WTC11 (cell line): Measurements from ENCODE around the gene GPR158. TPM values are rescaled to one million over a fixed set of nuclear protein-coding genes. Genes with fewer than 3 reads are reported as not detected.

Experiments used
- ATAC-seq: fragments of 200-7000 bp; cut with Tn5 transposase; 2 replicates; pipeline ENCODE4 v1.10.0; 2021; ENCODE audit warnings: mild to moderate bottlenecking, moderate library complexity
- CTCF ChIA-PET: fragments of 300-600 bp; sonication (Branson Sonifier 250); formaldehyde crosslinking; loops from one replicate; lab custom pipeline; 2021; ENCODE audit warnings: antibody characterized with exemption; lab: Charles Lee
- POLR2A ChIA-PET: fragments of 350-600 bp; sonication (Branson Sonifier 250); formaldehyde crosslinking; loops from one replicate; lab custom pipeline; 2021; ENCODE audit warnings: antibody characterized with exemption; lab: Charles Lee
- DNase-seq: peaks from one replicate; pipeline ENCODE4 v3.0.0; 2021; ENCODE audit warnings: low spot score
- H3K27ac Mint-ChIP-seq: 2 replicates; pipeline ENCODE4 v1.8.0; 2021; ENCODE audit warnings: mixed read lengths
- H3K27me3 Mint-ChIP-seq: 2 replicates; pipeline ENCODE4 v1.8.0; 2021; ENCODE audit warnings: low read depth, mild to moderate bottlenecking, moderate library complexity, mixed read lengths
- H3K36me3 Mint-ChIP-seq: 2 replicates; pipeline ENCODE4 v1.8.0; 2021; ENCODE audit warnings: mixed read lengths
- H3K4me1 Mint-ChIP-seq: 2 replicates; pipeline ENCODE4 v1.8.0; 2022; ENCODE audit warnings: mixed read lengths
- H3K4me3 Mint-ChIP-seq: 2 replicates; pipeline ENCODE4 v1.8.0; 2021; ENCODE audit warnings: mild to moderate bottlenecking, moderate library complexity, mixed read lengths
- H3K9me3 Mint-ChIP-seq: 2 replicates; pipeline ENCODE4 v1.8.0; 2021; ENCODE audit warnings: mixed read lengths
- ATF1 ChIP-seq: sonication (generic); formaldehyde crosslinking; IDR thresholded peaks from 2 replicates; pipeline ENCODE4 v1.8.1; 2023; ENCODE audit warnings: mild to moderate bottlenecking, moderate library complexity, missing genetic modification reagents
- CREM ChIP-seq: sonication (generic); formaldehyde crosslinking; IDR thresholded peaks from 2 replicates; pipeline ENCODE4 v1.8.1; 2022; ENCODE audit warnings: mild to moderate bottlenecking, missing genetic modification reagents, moderate library complexity
- FOXJ3 ChIP-seq: sonication (generic); formaldehyde crosslinking; IDR thresholded peaks from 2 replicates; pipeline ENCODE4 v1.9.0; 2021; ENCODE audit warnings: missing genetic modification reagents, mild to moderate bottlenecking, borderline replicate concordance
- FOXK1 ChIP-seq: sonication (generic); formaldehyde crosslinking; IDR thresholded peaks from 2 replicates; pipeline ENCODE4 v1.8.0; 2022; ENCODE audit warnings: mild to moderate bottlenecking, moderate library complexity, missing genetic modification reagents
- GTF2I ChIP-seq: fragments of 250-450 bp; sonication (Bioruptor Pico); conservative IDR thresholded peaks from 2 replicates; pipeline ENCODE4 v1.4.0; 2021; ENCODE audit warnings: mild to moderate bottlenecking
- HMGA2 ChIP-seq: fragments of 250-450 bp; sonication (Bioruptor Pico); IDR thresholded peaks from 2 replicates; pipeline ENCODE4 v1.4.0; 2021; ENCODE audit warnings: mild to moderate bottlenecking, moderate library complexity
- MXD4 ChIP-seq: fragments of 250-450 bp; sonication (Bioruptor Pico); IDR thresholded peaks from 2 replicates; pipeline ENCODE4 v1.8.0; 2021; ENCODE audit warnings: mild to moderate bottlenecking, moderate library complexity, borderline replicate concordance
- MYBL2 ChIP-seq: sonication (generic); formaldehyde crosslinking; IDR thresholded peaks from 2 replicates; pipeline ENCODE4 v1.8.1; 2023; ENCODE audit warnings: mild to moderate bottlenecking, moderate library complexity, missing genetic modification reagents
- NFE2L1 ChIP-seq: sonication (generic); formaldehyde crosslinking; IDR thresholded peaks from 2 replicates; pipeline ENCODE4 v1.8.1; 2023; ENCODE audit warnings: missing genetic modification reagents
- NFYB ChIP-seq: sonication (generic); formaldehyde crosslinking; conservative IDR thresholded peaks from 2 replicates; pipeline ENCODE4 v1.8.0; 2022; ENCODE audit warnings: low read depth, missing genetic modification reagents
- NR1H2 ChIP-seq: sonication (generic); formaldehyde crosslinking; IDR thresholded peaks from 2 replicates; pipeline ENCODE4 v1.9.0; 2021; ENCODE audit warnings: mild to moderate bottlenecking, moderate library complexity, missing genetic modification reagents
- NR3C1 ChIP-seq: sonication (generic); formaldehyde crosslinking; conservative IDR thresholded peaks from 2 replicates; pipeline ENCODE4 v1.8.1; 2023; ENCODE audit warnings: low read depth, mild to moderate bottlenecking, missing genetic modification reagents
- PRRX2 ChIP-seq: fragments of 250-450 bp; sonication (Bioruptor Pico); IDR thresholded peaks from 2 replicates; pipeline ENCODE4 v1.8.0; 2021; ENCODE audit warnings: mild to moderate bottlenecking
- SP1 ChIP-seq: sonication (generic); formaldehyde crosslinking; conservative IDR thresholded peaks from 2 replicates; pipeline ENCODE4 v1.8.1; 2022; ENCODE audit warnings: missing genetic modification reagents
- TCF7 ChIP-seq: sonication (generic); formaldehyde crosslinking; IDR thresholded peaks from 2 replicates; pipeline ENCODE4 v1.8.0; 2022; ENCODE audit warnings: mild to moderate bottlenecking, low read depth, missing genetic modification reagents, moderate library complexity
- ZNF121 ChIP-seq: sonication (generic); formaldehyde crosslinking; IDR thresholded peaks from 2 replicates; pipeline ENCODE4 v1.8.0; 2023; ENCODE audit warnings: missing genetic modification reagents
- ZNF232 ChIP-seq: sonication (generic); formaldehyde crosslinking; IDR thresholded peaks from 2 replicates; pipeline ENCODE4 v1.8.0; 2022; ENCODE audit warnings: mild to moderate bottlenecking, missing genetic modification reagents
- ZNF317 ChIP-seq: sonication (generic); formaldehyde crosslinking; IDR thresholded peaks from 2 replicates; pipeline ENCODE4 v1.8.1; 2023; ENCODE audit warnings: low read depth, mild to moderate bottlenecking, moderate library complexity, missing genetic modification reagents, borderline replicate concordance
- ZNF671 ChIP-seq: fragments of 250-450 bp; sonication (Bioruptor Pico); IDR thresholded peaks from 2 replicates; pipeline ENCODE4 v1.8.0; 2021; ENCODE audit warnings: mild to moderate bottlenecking
- total RNA-seq: library from RNA; stranded (reverse); gene quantifications from 3 replicates; pipeline ENCODE4 v1.2.3, GENCODE V29; 2021
- TF ChIP-seq, protein P1 (sequence below): fragments of 250-450 bp; sonication (Bioruptor Pico); conservative IDR thresholded peaks from 2 replicates; pipeline ENCODE4 v1.9.0; 2021; ENCODE audit warnings: mild to moderate bottlenecking
- TF ChIP-seq, protein P2 (sequence below): sonication (generic); formaldehyde crosslinking; IDR thresholded peaks from 2 replicates; pipeline ENCODE4 v1.8.0; 2022; ENCODE audit warnings: mild to moderate bottlenecking, missing genetic modification reagents
- TF ChIP-seq, protein P3 (sequence below): fragments of 250-450 bp; sonication (Bioruptor Pico); IDR thresholded peaks from 2 replicates; pipeline ENCODE4 v1.9.0; 2021; ENCODE audit warnings: mild to moderate bottlenecking
- TF ChIP-seq, protein P4 (sequence below): fragments of 250-450 bp; sonication (Bioruptor Pico); IDR thresholded peaks from 2 replicates; pipeline ENCODE4 v1.9.0; 2021; ENCODE audit warnings: moderate library complexity, mild to moderate bottlenecking, inconsistent platforms, borderline replicate concordance
- TF ChIP-seq, protein P5 (sequence below): sonication (generic); formaldehyde crosslinking; conservative IDR thresholded peaks from 2 replicates; pipeline ENCODE4 v1.8.1; 2023; ENCODE audit warnings: mild to moderate bottlenecking, low read depth, missing genetic modification reagents, moderate library complexity

Gene GPR158
- total RNA-seq, 1 experiment from 2014 or later = 0.63 TPM

DNA sequence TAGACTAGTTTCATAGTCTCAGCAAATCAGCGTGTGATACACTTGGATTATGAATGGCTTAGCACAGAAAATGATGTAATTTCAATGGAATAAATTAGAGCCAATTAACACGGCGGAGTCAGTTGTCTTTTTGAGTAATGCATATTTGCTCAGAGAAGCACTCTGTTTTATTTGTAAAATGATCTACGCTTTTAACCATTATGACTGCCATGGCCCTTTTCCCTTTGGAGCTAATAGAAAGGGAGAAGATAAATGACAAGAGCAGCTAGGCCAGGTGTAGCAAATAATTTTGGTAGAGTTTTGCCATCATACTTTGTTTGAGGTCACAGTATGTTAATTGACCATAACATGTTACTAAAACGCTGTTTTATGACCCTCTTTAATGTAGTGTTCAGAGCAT, 86.8 kb downstream of the GPR158 start (continued):
- no peak for TF ChIP-seq FOXK1 (CRISPR knock-in tag)

DNA sequence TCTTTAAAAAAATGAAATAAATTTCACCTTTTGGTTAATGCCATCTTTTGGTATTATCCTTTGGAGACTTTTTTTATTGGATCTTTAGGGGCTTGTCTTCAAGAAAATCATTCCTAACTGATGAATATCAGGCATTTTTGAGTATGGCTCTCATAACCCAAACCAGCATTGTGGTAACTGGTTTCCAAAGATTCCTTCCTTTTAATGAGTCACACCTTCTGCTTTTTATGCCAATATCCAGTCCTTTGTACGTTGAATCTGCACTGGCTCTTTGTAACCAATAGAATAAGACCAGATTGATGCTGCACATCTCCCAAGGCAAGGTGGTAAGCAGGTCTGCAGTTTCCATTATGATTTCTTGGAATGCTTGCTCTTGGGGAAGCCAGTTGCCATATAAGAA, 89.1 kb downstream of the GPR158 start:
- DNase-seq = no peak
- Mint-ChIP-seq H3K27me3 (no peaks in the 10 kb centered on the region), H3K4me1 (0 out of 2 replicates have a peak, but pooled peaks cover 4% of the 10 kb centered on the region), H3K9me3 (peaks cover 5% of the 10 kb centered on the region), H3K4me3 (no peak overlapping the region), H3K36me3 (no peaks in the 10 kb centered on the region), H3K27ac (no peak overlapping the region)
- POLR2A ChIA-PET = no interaction called here
- CTCF ChIA-PET = no interaction called here
- TF ChIP-seq NFYB (CRISPR knock-in tag) (no peak), FOXJ3 (CRISPR knock-in tag) (no peak), TCF7 (CRISPR knock-in tag) (no peak), MXD4 (CRISPR knock-in tag) (no peak), PRRX2 (CRISPR knock-in tag) (no peak), ATF1 (CRISPR knock-in tag) (no peak)
- TF ChIP-seq, protein P1, sequence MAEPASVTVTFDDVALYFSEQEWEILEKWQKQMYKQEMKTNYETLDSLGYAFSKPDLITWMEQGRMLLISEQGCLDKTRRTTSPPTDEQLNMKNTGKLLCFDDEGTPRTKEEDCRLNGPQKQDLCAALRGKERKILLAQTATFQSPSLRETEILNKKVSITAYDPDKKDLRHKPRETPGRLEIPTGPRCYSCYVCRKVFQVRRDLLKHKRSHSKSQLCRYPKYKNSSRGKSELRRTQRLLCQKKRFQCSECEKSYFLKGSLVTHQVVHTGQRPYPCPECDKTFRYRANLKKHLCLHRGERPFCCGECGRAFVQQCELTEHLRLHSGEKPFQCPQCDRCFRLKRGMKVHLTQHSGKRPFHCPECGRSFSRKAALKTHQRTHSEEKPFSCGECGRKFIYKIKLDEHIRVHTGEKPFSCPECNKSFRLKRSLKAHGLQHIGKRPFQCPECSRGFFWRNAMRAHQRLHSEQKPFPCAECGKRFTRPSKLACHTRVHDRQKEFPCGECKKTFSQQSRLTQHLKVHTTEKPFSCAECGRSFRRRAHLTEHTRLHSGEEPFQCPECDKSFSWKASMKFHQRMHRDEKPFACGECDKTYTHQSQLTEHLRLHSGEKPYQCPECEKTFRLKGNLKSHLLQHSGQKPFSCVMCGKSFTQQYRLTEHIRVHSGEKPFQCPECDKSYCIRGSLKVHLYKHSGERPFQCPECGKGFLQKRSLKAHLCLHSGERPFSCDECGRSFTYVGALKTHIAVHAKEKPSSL (CRISPR knock-in tag) = no peak
- TF ChIP-seq, all 79 proteins: peak for 0
- ATAC-seq = no peak

DNA sequence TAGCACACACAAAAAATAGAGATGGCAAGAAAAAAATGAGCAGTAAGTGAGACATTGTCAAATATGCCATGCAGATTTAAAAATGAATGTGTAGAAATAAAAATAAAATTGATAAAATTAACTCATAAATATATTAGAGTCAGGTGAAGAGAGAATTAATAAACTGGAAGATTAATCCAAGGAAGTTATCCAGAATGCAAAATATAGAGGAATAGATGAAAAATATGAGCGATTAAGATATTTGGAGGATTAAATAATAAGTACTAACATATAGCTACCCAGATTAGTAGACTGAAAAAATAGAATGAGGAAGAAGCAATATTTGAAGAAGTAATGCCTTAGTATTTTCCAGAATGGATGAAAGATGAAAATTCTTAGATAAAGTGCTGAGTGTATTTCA, 103.4 kb downstream of the GPR158 start:
- DNase-seq = no peak
- no peak overlapping the region for H3K4me3 Mint-ChIP-seq
- no peak for TF ChIP-seq ZNF671 (CRISPR knock-in tag)
- TF ChIP-seq ZNF232 (CRISPR knock-in tag) = no peak
- TF ChIP-seq ZNF317 (CRISPR knock-in tag) = no peak
- TF ChIP-seq, protein P2, sequence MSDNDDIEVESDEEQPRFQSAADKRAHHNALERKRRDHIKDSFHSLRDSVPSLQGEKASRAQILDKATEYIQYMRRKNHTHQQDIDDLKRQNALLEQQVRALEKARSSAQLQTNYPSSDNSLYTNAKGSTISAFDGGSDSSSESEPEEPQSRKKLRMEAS (CRISPR knock-in tag) = no peak
- TF ChIP-seq NR3C1 (CRISPR knock-in tag) = no peak
- no peak for TF ChIP-seq SP1 (CRISPR knock-in tag)
- TF ChIP-seq NFE2L1 = no peak
- TF ChIP-seq GTF2I = no peak
- TF ChIP-seq, protein P3, sequence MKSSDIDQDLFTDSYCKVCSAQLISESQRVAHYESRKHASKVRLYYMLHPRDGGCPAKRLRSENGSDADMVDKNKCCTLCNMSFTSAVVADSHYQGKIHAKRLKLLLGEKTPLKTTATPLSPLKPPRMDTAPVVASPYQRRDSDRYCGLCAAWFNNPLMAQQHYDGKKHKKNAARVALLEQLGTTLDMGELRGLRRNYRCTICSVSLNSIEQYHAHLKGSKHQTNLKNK (CRISPR knock-in tag) = no peak
- TF ChIP-seq, protein P1 (CRISPR knock-in tag) = no peak
- TF ChIP-seq MXD4 (CRISPR knock-in tag) = no peak
- TF ChIP-seq, all 79 proteins: peak for 0
- H3K36me3 Mint-ChIP-seq = peaks cover 13% of the 10 kb centered on the region
- H3K27me3 Mint-ChIP-seq = no peaks in the 10 kb centered on the region
- no peak for ATAC-seq
- POLR2A ChIA-PET = no interaction called here
- no peaks in the 10 kb centered on the region for H3K4me1 Mint-ChIP-seq
- H3K27ac Mint-ChIP-seq = no peak overlapping the region
- CTCF ChIA-PET = no interaction called here
- peaks cover 23% of the 10 kb centered on the region for H3K9me3 Mint-ChIP-seq

DNA sequence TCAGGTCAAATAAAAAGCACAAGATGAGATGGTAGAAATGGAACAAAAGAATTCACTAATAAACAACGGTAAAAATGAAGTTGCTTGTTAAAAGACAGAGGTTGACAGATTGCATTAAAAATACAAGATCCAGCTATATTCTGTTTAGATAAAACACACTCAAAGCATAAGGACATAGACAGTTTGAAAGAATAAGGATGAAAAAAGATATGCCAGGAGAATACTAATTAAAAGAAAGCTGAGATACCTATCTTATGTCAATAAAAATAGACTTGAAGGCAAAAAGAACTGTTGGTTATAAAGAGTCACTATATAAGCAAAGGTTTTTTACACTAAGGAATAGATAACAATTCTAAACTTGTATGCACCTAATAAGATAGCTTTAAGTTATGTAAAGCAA, 105.3 kb downstream of the GPR158 start:
- DNase-seq (no peak), ATAC-seq (no peak)
- H3K4me3 Mint-ChIP-seq = no peak overlapping the region
- no peaks in the 10 kb centered on the region for H3K4me1 Mint-ChIP-seq
- no peaks in the 10 kb centered on the region for H3K27me3 Mint-ChIP-seq
- ChIA-PET CTCF (no interaction called here), POLR2A (no interaction called here)
- H3K36me3 Mint-ChIP-seq = peaks cover 13% of the 10 kb centered on the region
- peaks cover 25% of the 10 kb centered on the region for H3K9me3 Mint-ChIP-seq
- H3K27ac Mint-ChIP-seq = no peak overlapping the region
- TF ChIP-seq HMGA2 (CRISPR knock-in tag) (no peak), MYBL2 (CRISPR knock-in tag) (no peak), ZNF317 (CRISPR knock-in tag) (no peak), NR1H2 (CRISPR knock-in tag) (no peak), ZNF121 (CRISPR knock-in tag) (no peak), NFE2L1 (no peak), CREM (no peak)
- TF ChIP-seq, protein P4, sequence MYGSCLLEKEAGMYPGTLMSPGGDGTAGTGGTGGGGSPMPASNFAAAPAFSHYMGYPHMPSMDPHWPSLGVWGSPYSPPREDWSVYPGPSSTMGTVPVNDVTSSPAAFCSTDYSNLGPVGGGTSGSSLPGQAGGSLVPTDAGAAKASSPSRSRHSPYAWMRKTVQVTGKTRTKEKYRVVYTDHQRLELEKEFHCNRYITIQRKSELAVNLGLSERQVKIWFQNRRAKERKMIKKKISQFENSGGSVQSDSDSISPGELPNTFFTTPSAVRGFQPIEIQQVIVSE (CRISPR knock-in tag) = no peak
- TF ChIP-seq, protein P5, sequence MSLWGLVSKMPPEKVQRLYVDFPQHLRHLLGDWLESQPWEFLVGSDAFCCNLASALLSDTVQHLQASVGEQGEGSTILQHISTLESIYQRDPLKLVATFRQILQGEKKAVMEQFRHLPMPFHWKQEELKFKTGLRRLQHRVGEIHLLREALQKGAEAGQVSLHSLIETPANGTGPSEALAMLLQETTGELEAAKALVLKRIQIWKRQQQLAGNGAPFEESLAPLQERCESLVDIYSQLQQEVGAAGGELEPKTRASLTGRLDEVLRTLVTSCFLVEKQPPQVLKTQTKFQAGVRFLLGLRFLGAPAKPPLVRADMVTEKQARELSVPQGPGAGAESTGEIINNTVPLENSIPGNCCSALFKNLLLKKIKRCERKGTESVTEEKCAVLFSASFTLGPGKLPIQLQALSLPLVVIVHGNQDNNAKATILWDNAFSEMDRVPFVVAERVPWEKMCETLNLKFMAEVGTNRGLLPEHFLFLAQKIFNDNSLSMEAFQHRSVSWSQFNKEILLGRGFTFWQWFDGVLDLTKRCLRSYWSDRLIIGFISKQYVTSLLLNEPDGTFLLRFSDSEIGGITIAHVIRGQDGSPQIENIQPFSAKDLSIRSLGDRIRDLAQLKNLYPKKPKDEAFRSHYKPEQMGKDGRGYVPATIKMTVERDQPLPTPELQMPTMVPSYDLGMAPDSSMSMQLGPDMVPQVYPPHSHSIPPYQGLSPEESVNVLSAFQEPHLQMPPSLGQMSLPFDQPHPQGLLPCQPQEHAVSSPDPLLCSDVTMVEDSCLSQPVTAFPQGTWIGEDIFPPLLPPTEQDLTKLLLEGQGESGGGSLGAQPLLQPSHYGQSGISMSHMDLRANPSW (CRISPR knock-in tag) = no peak
